GM12878 (cell line): ENCODE data around the gene SELPLG. TPM values are rescaled to one million over a fixed set of nuclear protein-coding genes. Genes with fewer than 3 reads are reported as not detected.
A peak's percentile ranks its signal among the peaks of the same experiment; 100 is the strongest.

Experiments
- ATF2 ChIP-seq: IDR thresholded peaks from 2 replicates; pipeline ENCODE4 v1.6.1; 2012; ENCODE audit warnings: low read length, inconsistent platforms
- BACH1 ChIP-seq: fragments of 450-650 bp; IDR thresholded peaks from 2 replicates; pipeline ENCODE4 v1.6.1; 2017; ENCODE audit warnings: mild to moderate bottlenecking, borderline replicate concordance
- BRCA1 ChIP-seq: IDR thresholded peaks from 2 replicates; pipeline ENCODE4 v1.6.1; 2011; ENCODE audit warnings: low read depth, low read length, improper control_type of control experiment
- CHD4 ChIP-seq: fragments of 200-600 bp; sonication (generic); IDR thresholded peaks from 2 replicates; pipeline ENCODE4 v1.6.1; 2016; ENCODE audit warnings: mild to moderate bottlenecking
- EGR1 ChIP-seq, 2 experiments: IDR thresholded peaks; 1 replicate in 1 of 2; 2 replicates in 1 of 2; pipeline ENCODE4 v1.6.1; 2011 to 2012; ENCODE audit warnings: low read depth in 2 of 2, low read length in 2 of 2, borderline replicate concordance in 1 of 2, mild to moderate bottlenecking in 1 of 2, moderate library complexity in 1 of 2
- HDAC2 ChIP-seq: fragments of 200-600 bp; sonication (generic); IDR thresholded peaks from 2 replicates; pipeline ENCODE4 v1.6.1; 2017
- IKZF1 ChIP-seq: fragments of 450-650 bp; conservative IDR thresholded peaks from 2 replicates; pipeline ENCODE4 v1.6.1; 2017; ENCODE audit warnings: antibody characterized with exemption, mild to moderate bottlenecking
- JUND ChIP-seq: IDR thresholded peaks from 2 replicates; pipeline ENCODE4 v1.6.1; 2012; ENCODE audit warnings: low read depth, mild to moderate bottlenecking, low read length, improper control_type of control experiment, moderate library complexity
- KAT2A ChIP-seq: conservative IDR thresholded peaks from 2 replicates; pipeline ENCODE4 v1.6.1; 2011; ENCODE audit warnings: low read depth, low read length; ENCODE audit not compliant: control insufficient read depth
- KDM1A ChIP-seq: fragments of 200-600 bp; sonication (generic); IDR thresholded peaks from 2 replicates; pipeline ENCODE4 v1.6.1; 2016; ENCODE audit warnings: borderline replicate concordance
- LARP7 ChIP-seq: fragments of 450-650 bp; IDR thresholded peaks from 2 replicates; pipeline ENCODE4 v1.6.1; 2017; ENCODE audit warnings: mild to moderate bottlenecking
- MAX ChIP-seq: IDR thresholded peaks from 2 replicates; pipeline ENCODE4 v1.6.1; 2012; ENCODE audit warnings: low read depth, low read length, improper control_type of control experiment
- MXI1 ChIP-seq: fragments of 150-350 bp; IDR thresholded peaks from 2 replicates; pipeline ENCODE4 v1.6.1; 2011; ENCODE audit warnings: low read depth, mild to moderate bottlenecking, inconsistent platforms, low read length, improper control_type of control experiment
- NBN ChIP-seq: fragments of 450-650 bp; IDR thresholded peaks from 2 replicates; pipeline ENCODE4 v1.6.1; 2016
- NFIC ChIP-seq: IDR thresholded peaks from 2 replicates; pipeline ENCODE4 v1.6.1; 2012; ENCODE audit warnings: low read depth, mild to moderate bottlenecking, inconsistent platforms, low read length, moderate library complexity
- NFYB ChIP-seq: IDR thresholded peaks from 2 replicates; pipeline ENCODE4 v1.6.1; 2011; ENCODE audit warnings: low read depth, mild to moderate bottlenecking, low read length, improper control_type of control experiment, moderate library complexity; ENCODE audit not compliant: insufficient read depth
- NKRF ChIP-seq: fragments of 450-650 bp; conservative IDR thresholded peaks from 2 replicates; pipeline ENCODE4 v1.6.1; 2017; ENCODE audit warnings: mild to moderate bottlenecking, moderate library complexity
- PAX8 ChIP-seq: fragments of 450-650 bp; IDR thresholded peaks from 2 replicates; pipeline ENCODE4 v1.6.1; 2017; ENCODE audit warnings: mild to moderate bottlenecking, moderate library complexity
- RB1 ChIP-seq: fragments of 450-650 bp; formaldehyde crosslinking; IDR thresholded peaks from 2 replicates; pipeline ENCODE4 v1.6.1; 2017; ENCODE audit warnings: mild to moderate bottlenecking, borderline replicate concordance
- RBBP5 ChIP-seq: fragments of 200-600 bp; sonication (generic); conservative IDR thresholded peaks from 2 replicates; pipeline ENCODE4 v1.6.1; 2016
- RELA ChIP-seq: fragments of 450-650 bp; IDR thresholded peaks from 2 replicates; pipeline ENCODE4 v1.8.0; 2014; ENCODE audit warnings: borderline replicate concordance; ENCODE audit not compliant: partially characterized antibody
- SMC3 ChIP-seq: IDR thresholded peaks from 2 replicates; pipeline ENCODE4 v1.6.1; 2011; ENCODE audit warnings: low read length, improper control_type of control experiment, borderline replicate concordance
- SUZ12 ChIP-seq: fragments of 200-600 bp; sonication (generic); IDR thresholded peaks from one replicate; pipeline ENCODE4 v1.6.1; 2018; ENCODE audit warnings: antibody characterized with exemption, mild to moderate bottlenecking; ENCODE audit not compliant: unreplicated experiment
- WRNIP1 ChIP-seq: IDR thresholded peaks from 2 replicates; pipeline ENCODE4 v1.6.1; 2011; ENCODE audit warnings: low read depth, low read length, improper control_type of control experiment, borderline replicate concordance
- polyA plus RNA-seq, 11 experiments: library from polyadenylated mRNA; depleted of rRNA in 4 of 11; unstranded in 6 of 11; stranded (reverse) in 5 of 11; fragments of >200 nt; fragmentation: Nextera tagmentation in 4 of 11; fragmentation: Illumina TruSeq in 1 of 11; extraction: Ambion mirVana in 4 of 11; extraction: Trizol in 1 of 11; gene quantifications; 1 replicate in 1 of 11; 2 replicates in 10 of 11; pipeline versions ENCODE4 v1.2.1 to v1.2.3, GENCODE V29; 2011 to 2016; ENCODE audit warnings: inconsistent platforms in 2 of 11, missing spikeins in 2 of 11, low read depth in 1 of 11
- total RNA-seq, 4 experiments: library from RNA; depleted of rRNA in 3 of 4; stranded (reverse); fragments of >200 nt in 3 of 4; fragmentation: Illumina TruSeq in 1 of 4; extraction: Trizol in 1 of 4; gene quantifications; 2 replicates each; pipeline versions ENCODE4 v1.2.1 to v1.2.3, GENCODE V29; 2013 to 2021
- TF ChIP-seq, protein P1 (sequence below), 3 experiments: IDR thresholded peaks in 2 of 3; conservative IDR thresholded peaks in 1 of 3; 2 replicates each; pipeline ENCODE4 v1.5.1; 2011; ENCODE audit warnings: low read depth in 3 of 3, low read length in 3 of 3, mild to moderate bottlenecking in 3 of 3, control low read depth in 2 of 3, moderate library complexity in 2 of 3, inconsistent platforms in 1 of 3, mixed read lengths in 1 of 3; ENCODE audit not compliant: control insufficient read depth in 2 of 3, insufficient read depth in 1 of 3; ENCODE audit errors: extremely low read depth in 1 of 3

The SELPLG gene
- total and polyA plus RNA-seq, 10 of the 15 experiments (the other 5 are each of a cell fraction or from before 2014, with no cell fraction given) = 3.2 to 32.3 (median 23.9) TPM

DNA sequence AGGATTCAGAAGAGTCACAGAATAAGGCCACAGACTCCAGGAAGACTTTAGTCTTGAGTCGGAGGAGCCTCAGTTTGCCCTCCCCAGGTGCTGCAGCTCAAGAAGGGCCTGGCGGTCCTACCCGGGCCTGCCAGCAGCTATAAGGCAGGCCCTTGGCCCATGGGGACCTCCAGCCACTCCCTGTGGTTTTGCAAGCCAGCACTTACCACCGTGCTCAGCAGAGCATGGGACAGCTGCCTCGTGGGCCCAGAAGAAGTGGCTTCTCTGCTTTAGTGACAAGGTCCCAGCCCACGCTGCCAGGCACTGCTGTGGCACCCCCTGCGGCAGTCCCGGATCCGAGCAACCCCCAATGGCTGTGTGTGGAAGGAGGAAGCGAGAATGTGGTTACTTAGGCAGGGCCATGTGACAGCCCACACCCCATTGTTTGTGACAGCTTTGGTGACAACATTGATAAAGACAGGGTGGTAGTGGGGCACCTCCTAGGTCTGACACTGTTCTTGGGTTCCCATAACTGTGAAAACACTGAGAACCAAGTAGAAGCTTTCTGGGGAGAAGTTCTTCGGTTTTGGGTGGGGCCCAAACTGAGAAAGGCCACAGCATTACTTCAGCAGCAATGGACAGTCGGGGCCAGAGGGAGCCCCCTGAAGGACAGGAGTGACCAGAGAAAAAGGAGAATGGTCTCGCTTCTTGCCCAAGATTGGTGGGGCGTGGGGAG lies at the start of gene SELPLG (continued):
- TF ChIP-seq NKRF (peak; percentile 58), JUND (no peak), SUZ12 (no peak), MXI1 (peak; percentile 94), IKZF1 (peak; percentile 99), NFYB (no peak), RB1 (peak; percentile 61; the same call in 1 of the 2 replicates), LARP7 (peak; percentile 88), BACH1 (peak; percentile 90), MAX (peak; percentile 97), NFIC (peak; percentile 84; the same call in 1 of the 2 replicates), ATF2 (peak; percentile 84), KAT2A (no peak), HDAC2 (0 out of 2 replicates have a peak, but pooled peaks have one; percentile 55), BRCA1 (no peak), WRNIP1 (no peak; the same call in 1 of the 2 replicates), EGR1 (IDR thresholded peaks at IDR 0.05; ENCODE audit: borderline replicate concordance in 1 of 2, low read depth in 2 of 2, low read length in 2 of 2) (peak in 1 of 2 experiments; percentile 66; a peak in 1 of 3 replicates), SMC3 (peak; percentile 17; the same call in 1 of the 2 replicates), RELA (peak; percentile 95), NBN (peak; percentile 98), RBBP5 (no peak), KDM1A (no peak), CHD4 (no peak), PAX8 (no peak)
- TF ChIP-seq, protein P1, sequence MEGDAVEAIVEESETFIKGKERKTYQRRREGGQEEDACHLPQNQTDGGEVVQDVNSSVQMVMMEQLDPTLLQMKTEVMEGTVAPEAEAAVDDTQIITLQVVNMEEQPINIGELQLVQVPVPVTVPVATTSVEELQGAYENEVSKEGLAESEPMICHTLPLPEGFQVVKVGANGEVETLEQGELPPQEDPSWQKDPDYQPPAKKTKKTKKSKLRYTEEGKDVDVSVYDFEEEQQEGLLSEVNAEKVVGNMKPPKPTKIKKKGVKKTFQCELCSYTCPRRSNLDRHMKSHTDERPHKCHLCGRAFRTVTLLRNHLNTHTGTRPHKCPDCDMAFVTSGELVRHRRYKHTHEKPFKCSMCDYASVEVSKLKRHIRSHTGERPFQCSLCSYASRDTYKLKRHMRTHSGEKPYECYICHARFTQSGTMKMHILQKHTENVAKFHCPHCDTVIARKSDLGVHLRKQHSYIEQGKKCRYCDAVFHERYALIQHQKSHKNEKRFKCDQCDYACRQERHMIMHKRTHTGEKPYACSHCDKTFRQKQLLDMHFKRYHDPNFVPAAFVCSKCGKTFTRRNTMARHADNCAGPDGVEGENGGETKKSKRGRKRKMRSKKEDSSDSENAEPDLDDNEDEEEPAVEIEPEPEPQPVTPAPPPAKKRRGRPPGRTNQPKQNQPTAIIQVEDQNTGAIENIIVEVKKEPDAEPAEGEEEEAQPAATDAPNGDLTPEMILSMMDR (IDR thresholded peaks at IDR 0.05 in 2 of 3, conservative IDR thresholded peaks at IDR 0.05 in 1 of 3; ENCODE audit: control insufficient read depth in 2 of 3, extremely low read depth in 1 of 3, insufficient read depth in 1 of 3, low read depth in 3 of 3, low read length in 3 of 3) = peak; percentile 32 to 41 (median 36); a peak in 3 of 6 replicates
